ENCODE measurements around the gene ARHGEF6. TPM values are rescaled to one million over a fixed set of nuclear protein-coding genes. Genes with fewer than 3 reads are reported as not detected.

Gene ARHGEF6
- polyA plus RNA-seq, 3 donors = 11.1 to 12.4 (median 12.4) TPM

GRCh38 chrX:136714626-136715599 is 65.8 kb downstream of the ARHGEF6 start:
- no peak for DNase-seq (ENCODE audit: extremely low read depth in 1 of 11, low read depth in 9 of 11, low spot score in 4 of 11)

GRCh38 chrX:136712650-136713310 is 68.0 kb downstream of the ARHGEF6 start:
- DNase-seq (ENCODE audit: extremely low read depth in 1 of 11, low read depth in 9 of 11, low spot score in 4 of 11) = no peak

GRCh38 chrX:136711147-136711546 is 69.6 kb downstream of the ARHGEF6 start:
- no peak for DNase-seq (ENCODE audit: extremely low read depth in 1 of 11, low read depth in 9 of 11, low spot score in 4 of 11)

- no peak for DNase-seq (ENCODE audit: extremely low read depth in 1 of 11, low read depth in 9 of 11, low spot score in 4 of 11)
Observed at GRCh38 chrX:136710325-136710951, 70.3 kb downstream of the ARHGEF6 start.

GRCh38 chrX:136708348-136708747 is 72.4 kb downstream of the ARHGEF6 start:
- DNase-seq (ENCODE audit: extremely low read depth in 1 of 11, low read depth in 9 of 11, low spot score in 4 of 11) = no peak

- no peak for DNase-seq (ENCODE audit: extremely low read depth in 1 of 11, low read depth in 9 of 11, low spot score in 4 of 11)
Observed at GRCh38 chrX:136697156-136697555, 83.6 kb downstream of the ARHGEF6 start.

- peak in 8 of 11 donors; percentile 19 to 41 (median 26) for DNase-seq (ENCODE audit: extremely low read depth in 1 of 11, low read depth in 9 of 11, low spot score in 4 of 11)
Observed at GRCh38 chrX:136694431-136695087, 86.2 kb downstream of the ARHGEF6 start.

GRCh38 chrX:136692271-136692670 is 88.5 kb downstream of the ARHGEF6 start:
- no peak for DNase-seq (ENCODE audit: extremely low read depth in 1 of 11, low read depth in 9 of 11, low spot score in 4 of 11)

- no peak for DNase-seq (ENCODE audit: extremely low read depth in 1 of 11, low read depth in 9 of 11, low spot score in 4 of 11)
Observed at GRCh38 chrX:136691028-136691809, 89.5 kb downstream of the ARHGEF6 start.

GRCh38 chrX:136689436-136689835 is 91.3 kb downstream of the ARHGEF6 start:
- no peak for DNase-seq (ENCODE audit: extremely low read depth in 1 of 11, low read depth in 9 of 11, low spot score in 4 of 11)

- no peak for DNase-seq (ENCODE audit: extremely low read depth in 1 of 11, low read depth in 9 of 11, low spot score in 4 of 11)
Observed at GRCh38 chrX:136687457-136687856, 93.3 kb downstream of the ARHGEF6 start.

GRCh38 chrX:136684120-136684519 is 96.6 kb downstream of the ARHGEF6 start:
- DNase-seq (ENCODE audit: extremely low read depth in 1 of 11, low read depth in 9 of 11, low spot score in 4 of 11) = no peak

- no peak for DNase-seq (ENCODE audit: extremely low read depth in 1 of 11, low read depth in 9 of 11, low spot score in 4 of 11)
Observed at GRCh38 chrX:136679531-136679930, 101.2 kb downstream of the ARHGEF6 start.

- DNase-seq (ENCODE audit: extremely low read depth in 1 of 11, low read depth in 9 of 11, low spot score in 4 of 11) = no peak
Observed at GRCh38 chrX:136674270-136674985, 106.3 kb downstream of the ARHGEF6 start.

GRCh38 chrX:136671006-136671610 is 109.6 kb downstream of the ARHGEF6 start:
- no peak for DNase-seq (ENCODE audit: extremely low read depth in 1 of 11, low read depth in 9 of 11, low spot score in 4 of 11)

- DNase-seq (ENCODE audit: extremely low read depth in 1 of 11, low read depth in 9 of 11, low spot score in 4 of 11) = no peak
Observed at GRCh38 chrX:136667446-136668168, 113.1 kb downstream of the ARHGEF6 start.

- no peak for DNase-seq (ENCODE audit: extremely low read depth in 1 of 11, low read depth in 9 of 11, low spot score in 4 of 11)
Observed at GRCh38 chrX:136666088-136666487, 114.6 kb downstream of the ARHGEF6 start.

Measured in renal cortex interstitium (tissue), 11 donors.